ENCODE measurements around the gene PTOV1. TPM values are rescaled to one million over a fixed set of nuclear protein-coding genes. Genes with fewer than 3 reads are reported as not detected.

The PTOV1 gene
- total and polyA plus RNA-seq, 2 donors (not counting 1 experiment from before 2014, with no cell fraction given), result 144 to 230 TPM

DNA sequence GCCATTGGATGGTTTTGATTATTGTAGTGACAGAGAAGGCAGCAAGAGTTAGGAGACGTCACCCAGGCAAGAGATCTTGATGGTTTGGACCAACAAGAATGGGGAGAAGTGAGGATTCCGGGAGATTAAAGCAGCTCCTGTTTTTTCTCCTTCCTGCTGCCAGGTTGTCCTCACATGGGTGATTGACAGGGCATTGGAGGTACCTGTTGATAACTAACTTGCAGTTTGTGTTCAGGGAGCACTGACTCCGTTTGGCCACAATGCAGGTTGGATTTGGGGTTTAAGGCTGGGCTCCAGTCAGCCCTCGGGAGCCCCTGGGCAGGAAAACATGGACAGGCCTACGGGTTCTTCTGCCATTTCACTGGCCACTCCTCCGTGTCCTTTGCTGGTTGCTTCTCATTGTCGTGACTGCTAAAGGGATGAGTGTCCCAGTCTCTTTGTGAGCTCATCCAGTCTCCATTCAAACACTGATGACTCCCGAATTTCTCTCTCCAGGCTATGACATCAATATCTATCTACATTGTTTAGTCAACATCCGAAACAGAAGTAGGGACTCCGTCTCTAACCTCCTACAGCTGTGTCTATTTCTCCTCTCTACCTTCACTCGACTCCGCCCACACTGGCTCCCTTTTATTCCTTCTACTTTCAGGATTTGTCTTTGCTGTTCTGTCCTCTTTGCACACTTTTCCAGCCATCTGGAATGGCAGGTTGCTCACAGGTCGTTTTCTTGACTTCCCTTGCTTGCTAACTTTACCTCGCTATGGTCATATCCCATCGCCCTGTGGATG is 1.3 kb upstream of the PTOV1 start:
- Histone ChIP-seq H4K20me1 (ENCODE audit: control insufficient read depth, insufficient read depth, low read length, poor library complexity, severe bottlenecking) (peaks cover 30% of the 10 kb centered on the region), H2AFZ (ENCODE audit: insufficient read depth, low read depth, low read length, poor library complexity, severe bottlenecking) (no peak overlapping the region), H3K27me3 (replicated peaks in 1 of 4; ENCODE audit: control extremely low read depth in 1 of 4, control insufficient read depth in 3 of 4, insufficient read depth in 4 of 4, low read length in 3 of 4) (no peaks in the 10 kb centered on the region), H3K27ac (ENCODE audit: low read length in 2 of 2) (no peak overlapping the region), H3K4me2 (replicated peaks; ENCODE audit: low read depth, low read length, poor library complexity, severe bottlenecking) (peak overlapping the region; percentile 83), H3K4me1 (ENCODE audit: control insufficient read depth in 2 of 2, insufficient read depth in 2 of 2, low read length in 2 of 2) (peaks cover 41 to 60% of the 10 kb centered on the region in 2 donors), H3K9ac (ENCODE audit: low read length) (peak overlapping the region; percentile 96), H3K36me3 (replicated peaks in 1 of 2; ENCODE audit: control extremely low read depth in 1 of 2, control insufficient read depth in 1 of 2, extremely low read depth in 1 of 2, insufficient read depth in 2 of 2, low read length in 1 of 2) (peaks cover 0 to 4% of the 10 kb centered on the region in 2 experiments), H3K4me3 (ENCODE audit: control extremely low read depth in 1 of 5, extremely low read depth in 1 of 5, insufficient read depth in 1 of 5, low read depth in 2 of 5, low read length in 4 of 5) (peak overlapping the region in 1 of 5 experiments; percentile 95), H3K79me2 (ENCODE audit: control insufficient read depth, insufficient read depth, low read length) (peaks cover 35% of the 10 kb centered on the region), H3K9me3 (ENCODE audit: control extremely low read depth in 1 of 3, control insufficient read depth in 2 of 3, insufficient read depth in 1 of 3, low read length in 2 of 3) (peaks cover 0 to 6% (median 0%) of the 10 kb centered on the region in 3 donors)
- 93% methylated on average over 14 of the region's 15 CpGs for WGBS (ENCODE audit: insufficient coverage)
- H3K9me3 Mint-ChIP-seq (ENCODE audit: insufficient read depth), result no peaks in the 10 kb centered on the region
- peak overlapping the region; percentile 98 for H3K27ac Mint-ChIP-seq
- peak overlapping the region; percentile 93 for H3K4me3 Mint-ChIP-seq
- peak; percentile 28 for DNase-seq
- TF ChIP-seq, protein P1, sequence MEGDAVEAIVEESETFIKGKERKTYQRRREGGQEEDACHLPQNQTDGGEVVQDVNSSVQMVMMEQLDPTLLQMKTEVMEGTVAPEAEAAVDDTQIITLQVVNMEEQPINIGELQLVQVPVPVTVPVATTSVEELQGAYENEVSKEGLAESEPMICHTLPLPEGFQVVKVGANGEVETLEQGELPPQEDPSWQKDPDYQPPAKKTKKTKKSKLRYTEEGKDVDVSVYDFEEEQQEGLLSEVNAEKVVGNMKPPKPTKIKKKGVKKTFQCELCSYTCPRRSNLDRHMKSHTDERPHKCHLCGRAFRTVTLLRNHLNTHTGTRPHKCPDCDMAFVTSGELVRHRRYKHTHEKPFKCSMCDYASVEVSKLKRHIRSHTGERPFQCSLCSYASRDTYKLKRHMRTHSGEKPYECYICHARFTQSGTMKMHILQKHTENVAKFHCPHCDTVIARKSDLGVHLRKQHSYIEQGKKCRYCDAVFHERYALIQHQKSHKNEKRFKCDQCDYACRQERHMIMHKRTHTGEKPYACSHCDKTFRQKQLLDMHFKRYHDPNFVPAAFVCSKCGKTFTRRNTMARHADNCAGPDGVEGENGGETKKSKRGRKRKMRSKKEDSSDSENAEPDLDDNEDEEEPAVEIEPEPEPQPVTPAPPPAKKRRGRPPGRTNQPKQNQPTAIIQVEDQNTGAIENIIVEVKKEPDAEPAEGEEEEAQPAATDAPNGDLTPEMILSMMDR (IDR thresholded peaks at IDR 0.05), result no peak
- no peak for TF ChIP-seq EZH2 (IDR thresholded peaks at IDR 0.05; ENCODE audit: borderline replicate concordance, insufficient read depth, low read depth, low read length, poor library complexity, severe bottlenecking)
- intact Hi-C loops (cut with micrococcal nuclease), result loop anchor here (1.0 kb wide), 4 partner anchors 18 to 83 kb away; partner anchors contain the start of genes FUZ, MED25 and PNKP
- no peaks in the 10 kb centered on the region for H3K27me3 Mint-ChIP-seq
- ATAC-seq (ENCODE audit: low read depth), result no peak
- ChIA-PET CTCF (interaction anchor here (0.5 to 1.4 kb wide), 8 partner anchors 8 to 171 kb away, joined by 3 to 6 read pairs (median 4); partner anchors contain the start of genes AKT1S1, FUZ and TBC1D17), POLR2A (interaction anchor here (0.9 to 4.8 kb wide), 6 partner anchors 19 to 208 kb away, joined by 3 to 40 read pairs (median 12); partner anchors contain the start of genes AKT1S1, AP2A1, FUZ and MED25)
- peaks cover 56% of the 10 kb centered on the region for H3K4me1 Mint-ChIP-seq
